Endothelial cell (in vitro differentiated cells): ENCODE results near the gene OXCT1. TPM values are rescaled to one million over a fixed set of nuclear protein-coding genes. Genes with fewer than 3 reads are reported as not detected.
"Not testable (repeated sequence)": the region's sequence is repeated elsewhere in the genome, so short reads cannot be mapped to it uniquely, and the experiment has no call there.

Experiments
- DNase-seq: peaks from one replicate; pipeline ENCODE4 v3.0.0; 2021; ENCODE audit warnings: low spot score
- H3K27ac Mint-ChIP-seq: one replicate; pipeline ENCODE4 v1.8.0; 2021; ENCODE audit warnings: mixed read lengths, inconsistent platforms; ENCODE audit not compliant: unreplicated experiment
- H3K27me3 Mint-ChIP-seq: one replicate; pipeline ENCODE4 v1.8.0; 2021; ENCODE audit warnings: mild to moderate bottlenecking, moderate library complexity, mixed read lengths, inconsistent platforms; ENCODE audit not compliant: unreplicated experiment
- H3K36me3 Mint-ChIP-seq: one replicate; pipeline ENCODE4 v1.8.0; 2021; ENCODE audit warnings: mild to moderate bottlenecking, low read depth, mixed read lengths, inconsistent platforms; ENCODE audit not compliant: unreplicated experiment
- H3K4me1 Mint-ChIP-seq: one replicate; pipeline ENCODE4 v1.8.0; 2021; ENCODE audit warnings: mild to moderate bottlenecking, mixed read lengths, inconsistent platforms; ENCODE audit not compliant: unreplicated experiment
- H3K4me3 Mint-ChIP-seq: one replicate; pipeline ENCODE4 v1.8.0; 2021; ENCODE audit warnings: mild to moderate bottlenecking, mixed read lengths, inconsistent platforms; ENCODE audit not compliant: unreplicated experiment
- H3K9me3 Mint-ChIP-seq: one replicate; pipeline ENCODE4 v1.8.0; 2021; ENCODE audit warnings: mixed read lengths, inconsistent platforms; ENCODE audit not compliant: unreplicated experiment
- CTCF ChIP-seq: fragments of 200-600 bp; sonication (generic); IDR thresholded peaks from one replicate; pipeline ENCODE4 v1.5.0; 2021; ENCODE audit warnings: antibody characterized with exemption; ENCODE audit not compliant: unreplicated experiment
- total RNA-seq: library from RNA; stranded (reverse); fragmentation: NEBNext Ultra II Directional; extraction: Animal tissue kit (Norgen Biotek cat#: 25700); gene quantifications from one replicate; pipeline ENCODE4 v1.2.1, GENCODE V29; 2021; ENCODE audit not compliant: unreplicated experiment

Gene OXCT1
- total RNA-seq, 1 donor from 2014 or later: 6.5 TPM

DNA sequence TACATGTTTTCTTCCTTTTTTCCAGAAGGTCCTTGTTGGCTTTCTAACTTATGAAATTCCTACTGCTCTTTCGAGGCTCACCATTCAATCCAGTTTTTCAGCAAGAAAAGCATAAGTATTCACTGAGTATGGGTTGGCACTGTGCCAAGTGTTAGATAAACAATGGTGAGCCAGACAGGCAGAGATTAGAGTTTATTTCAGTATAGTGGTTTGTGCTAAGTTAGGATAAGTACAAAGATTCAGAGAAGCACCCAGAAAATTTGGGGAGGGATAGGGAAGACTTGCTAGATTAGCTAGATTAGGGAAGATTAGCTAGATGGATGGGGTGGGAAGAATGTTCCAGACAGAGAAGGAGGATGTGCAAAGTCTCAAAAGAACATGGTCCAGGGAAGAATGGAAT lies 122.9 kb downstream of the OXCT1 start:
- Mint-ChIP-seq H3K4me1 (peaks cover 3% of the 10 kb centered on the region), H3K27me3 (no peaks in the 10 kb centered on the region), H3K27ac (no peak overlapping the region), H3K4me3 (no peak overlapping the region), H3K9me3 (no peaks in the 10 kb centered on the region), H3K36me3 (peaks cover 3% of the 10 kb centered on the region)
- peak; percentile 4 for DNase-seq
- TF ChIP-seq CTCF: no peak

DNA sequence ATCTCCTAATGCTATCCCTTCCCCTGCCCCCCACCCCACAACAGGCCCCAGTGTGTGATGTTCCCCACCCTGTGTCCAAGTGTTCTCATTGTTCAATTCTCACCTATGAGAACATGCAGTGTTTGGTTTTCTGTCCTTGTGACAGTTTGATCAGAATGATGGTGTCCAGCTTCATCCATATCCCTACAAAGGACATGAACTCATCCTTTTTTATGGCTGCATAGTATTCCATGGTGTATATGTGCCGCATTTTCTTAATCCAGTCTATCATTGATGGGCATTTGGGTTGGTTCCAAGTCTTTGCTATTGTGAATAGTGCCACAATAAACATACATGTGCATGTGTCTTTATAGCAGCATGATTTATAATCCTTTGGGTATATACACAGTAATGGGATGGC lies 127.6 kb downstream of the OXCT1 start:
- H3K4me1 Mint-ChIP-seq, H3K36me3 Mint-ChIP-seq, H3K27me3 Mint-ChIP-seq, H3K4me3 Mint-ChIP-seq, H3K9me3 Mint-ChIP-seq, DNase-seq, H3K27ac Mint-ChIP-seq: not testable (repeated sequence)

GRCh38 chr5:41738710-41739354 lies 131.4 kb downstream of the OXCT1 start:
- Mint-ChIP-seq H3K4me1 (no peaks in the 10 kb centered on the region), H3K9me3 (no peaks in the 10 kb centered on the region), H3K27ac (no peak overlapping the region), H3K4me3 (no peak overlapping the region), H3K36me3 (no peaks in the 10 kb centered on the region), H3K27me3 (no peaks in the 10 kb centered on the region)
- no peak for TF ChIP-seq CTCF
- DNase-seq: no peak

- DNase-seq: no peak
- Mint-ChIP-seq H3K27me3 (no peaks in the 10 kb centered on the region), H3K4me3 (no peak overlapping the region), H3K9me3 (no peaks in the 10 kb centered on the region), H3K27ac (no peak overlapping the region), H3K36me3 (no peaks in the 10 kb centered on the region), H3K4me1 (no peaks in the 10 kb centered on the region)
- no peak for TF ChIP-seq CTCF
Measured at GRCh38 chr5:41736641-41737040, 133.6 kb downstream of the OXCT1 start.

- TF ChIP-seq CTCF: no peak
- Mint-ChIP-seq H3K9me3 (no peaks in the 10 kb centered on the region), H3K4me3 (no peak overlapping the region), H3K4me1 (no peaks in the 10 kb centered on the region), H3K36me3 (no peaks in the 10 kb centered on the region), H3K27ac (no peak overlapping the region), H3K27me3 (no peaks in the 10 kb centered on the region)
- DNase-seq: no peak
Measured at GRCh38 chr5:41735213-41735612, 135.0 kb downstream of the OXCT1 start.

DNA sequence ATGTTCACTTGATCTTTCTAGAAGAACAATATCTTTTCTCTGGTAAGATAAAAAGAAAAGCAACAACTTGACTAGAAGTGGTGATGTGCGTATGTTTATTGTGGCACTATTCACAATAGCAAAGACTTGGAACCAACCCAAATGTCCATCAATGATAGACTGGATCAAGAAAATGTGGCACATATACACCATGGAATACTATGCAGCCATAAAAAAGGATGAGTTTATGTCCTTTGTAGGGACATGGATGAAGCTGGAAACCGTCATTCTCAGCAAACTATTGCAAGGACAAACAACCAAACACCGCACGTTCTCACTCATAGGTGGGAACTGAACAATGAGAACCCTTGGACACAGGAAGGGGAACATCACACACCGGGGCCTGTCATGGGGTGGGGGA lies 140.8 kb downstream of the OXCT1 start:
- H3K36me3 Mint-ChIP-seq, H3K27me3 Mint-ChIP-seq, H3K4me3 Mint-ChIP-seq, H3K27ac Mint-ChIP-seq, DNase-seq, H3K9me3 Mint-ChIP-seq, H3K4me1 Mint-ChIP-seq: not testable (repeated sequence)
